Activated naive CD4-positive, alpha-beta T cell treated with anti-CD3 and anti-CD28 coated beads, Interleukin-2, amount 50 U/mL, for 72 hours (primary cell): ENCODE data around the gene PDHX. TPM values are rescaled to one million over a fixed set of nuclear protein-coding genes. Genes with fewer than 3 reads are reported as not detected.

Experiments used
- ATAC-seq, 2 donors: fragments of 150-1000 bp; cut with Tn5 transposase; 2 replicates each; pipeline ENCODE4 v1.10.0; 2021; ENCODE audit warnings: mild to moderate bottlenecking in 2 of 2, moderate library complexity in 2 of 2
- DNase-seq, 2 donors: peaks; one replicate each; pipeline ENCODE4 v3.0.0; 2021 to 2022; ENCODE audit warnings: low spot score in 2 of 2
- H3K27ac Mint-ChIP-seq, 2 donors: one replicate each; pipeline ENCODE4 v1.8.0; 2022; ENCODE audit warnings: mild to moderate bottlenecking in 2 of 2, mixed read lengths in 2 of 2
- H3K36me3 Mint-ChIP-seq, 2 donors: one replicate each; pipeline ENCODE4 v1.8.0; 2022; ENCODE audit warnings: mixed read lengths in 2 of 2
- H3K9me3 Mint-ChIP-seq, 2 donors: one replicate each; pipeline ENCODE4 v1.8.0; 2022; ENCODE audit warnings: mixed read lengths in 2 of 2
- total RNA-seq, 2 donors: library from RNA; stranded (reverse); gene quantifications; one replicate each; pipeline ENCODE4 v1.2.3, GENCODE V29; 2022

PDHX gene
- total RNA-seq, 2 donors from 2014 or later: 32.7 to 34.6 TPM

DNA sequence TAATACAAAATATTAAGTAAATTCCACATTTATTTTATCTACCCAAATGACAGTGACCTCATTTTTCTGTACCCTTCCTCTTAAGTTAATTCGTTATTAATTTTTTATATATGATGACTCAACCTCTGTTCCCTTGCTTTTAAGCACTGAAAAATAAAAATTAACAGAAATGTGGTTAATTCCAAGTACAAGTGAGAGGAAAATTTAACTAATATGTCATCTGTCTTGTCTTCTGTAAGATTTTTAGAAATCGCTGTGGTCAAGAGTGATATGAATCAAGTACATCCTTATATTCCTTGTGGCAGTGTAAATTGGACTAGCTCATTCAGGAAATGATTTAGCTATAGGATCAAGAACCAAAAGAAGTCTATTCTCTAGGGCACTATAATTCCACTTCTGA lies 74.5 kb downstream of the PDHX start:
- H3K36me3 Mint-ChIP-seq: peaks cover 0 to 2% of the 10 kb centered on the region in 2 donors
- no peak for DNase-seq
- no peaks in the 10 kb centered on the region for H3K9me3 Mint-ChIP-seq
- no peak overlapping the region for H3K27ac Mint-ChIP-seq
- no peak for ATAC-seq

DNA sequence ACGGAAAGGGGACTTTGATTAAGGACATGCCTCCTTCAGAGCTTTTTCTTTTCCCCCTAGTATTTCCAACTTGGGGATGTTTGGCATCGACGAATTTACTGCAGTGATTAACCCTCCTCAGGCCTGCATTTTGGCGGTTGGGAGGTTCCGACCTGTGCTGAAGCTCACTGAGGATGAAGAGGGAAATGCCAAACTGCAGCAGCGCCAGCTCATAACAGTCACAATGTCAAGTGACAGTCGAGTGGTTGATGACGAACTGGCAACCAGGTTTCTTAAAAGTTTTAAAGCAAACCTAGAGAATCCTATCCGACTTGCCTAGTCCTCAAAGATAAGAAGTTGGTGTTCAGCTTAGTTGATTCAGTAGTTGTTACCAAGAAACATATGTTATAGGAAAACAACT lies 78.4 kb downstream of the PDHX start:
- no peaks in the 10 kb centered on the region for H3K36me3 Mint-ChIP-seq
- no peak for DNase-seq
- no peaks in the 10 kb centered on the region for H3K9me3 Mint-ChIP-seq
- no peak overlapping the region for H3K27ac Mint-ChIP-seq
- no peak for ATAC-seq

DNA sequence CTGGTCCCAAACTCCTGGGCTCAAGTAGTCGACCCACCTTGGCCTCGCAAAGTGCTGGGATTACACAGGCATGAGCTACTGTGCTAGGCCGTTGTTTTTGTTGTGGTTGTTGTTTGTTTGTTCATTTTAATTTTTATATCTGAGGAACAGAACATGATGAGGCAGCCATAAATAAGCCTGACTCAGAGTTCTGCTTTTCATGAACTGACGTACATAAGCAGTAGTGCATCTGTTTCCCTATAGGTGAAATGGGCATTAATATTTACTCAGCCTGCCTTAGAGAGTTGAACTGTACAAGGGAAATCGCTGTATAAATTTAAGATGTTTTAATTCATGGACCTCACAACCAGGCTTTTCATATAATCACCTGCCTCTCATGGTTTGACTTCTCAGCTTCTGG lies 80.5 kb downstream of the PDHX start:
- ATAC-seq (no peak), DNase-seq (no peak)
- no peak overlapping the region for H3K27ac Mint-ChIP-seq
- no peaks in the 10 kb centered on the region for H3K36me3 Mint-ChIP-seq
- H3K9me3 Mint-ChIP-seq: no peaks in the 10 kb centered on the region

DNA sequence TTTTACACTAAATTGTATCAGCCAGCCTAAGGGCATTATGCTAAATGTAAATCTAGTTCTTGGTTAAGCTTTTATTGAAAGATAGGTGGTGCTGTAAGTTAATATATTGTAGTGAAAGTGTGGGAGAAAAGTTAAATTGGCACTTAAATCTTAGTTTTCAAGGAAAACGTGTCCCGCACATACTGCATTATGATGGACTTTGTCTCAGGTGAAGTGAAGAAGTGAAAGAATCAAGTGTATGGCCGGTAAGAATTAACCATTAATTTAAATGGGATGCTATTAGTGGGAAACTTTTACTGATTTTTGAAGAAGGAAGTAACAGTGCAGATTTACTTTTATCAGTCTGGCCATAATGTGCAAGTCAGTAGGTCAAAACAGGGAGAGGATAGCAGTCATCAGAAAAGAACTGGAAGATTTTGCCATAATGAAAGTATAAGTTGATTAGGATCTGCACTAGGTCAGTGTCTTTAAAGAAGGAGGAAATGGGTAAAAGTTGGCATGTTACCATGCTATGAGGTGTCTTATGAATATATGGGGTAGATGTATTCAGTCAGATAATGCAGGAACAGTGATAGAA lies 81.6 kb downstream of the PDHX start:
- no peak for DNase-seq
- ATAC-seq: peak in 1 of 2 donors; percentile 61
- H3K27ac Mint-ChIP-seq: peak overlapping the region in 1 of 2 donors; percentile 1
- H3K9me3 Mint-ChIP-seq: no peaks in the 10 kb centered on the region
- H3K36me3 Mint-ChIP-seq: no peaks in the 10 kb centered on the region

DNA sequence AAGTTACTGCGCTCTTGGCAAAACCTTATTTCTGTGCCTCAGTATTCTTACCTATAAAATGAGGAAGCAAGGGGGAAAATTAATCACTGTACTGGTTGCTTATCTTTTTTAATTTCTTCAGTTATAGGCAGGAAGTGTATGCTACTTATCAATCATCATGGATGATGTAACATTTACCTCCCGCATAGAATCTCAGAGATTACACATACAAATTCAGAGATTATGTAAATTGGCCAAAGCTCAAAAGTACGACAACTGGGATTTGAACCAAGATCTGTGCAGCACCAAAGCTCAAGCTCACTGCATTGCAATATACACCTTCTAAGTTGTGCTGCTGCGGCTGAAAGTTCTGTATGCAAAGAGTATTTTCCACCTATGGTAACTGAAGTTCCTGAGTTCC lies 83.0 kb downstream of the PDHX start:
- H3K9me3 Mint-ChIP-seq: no peaks in the 10 kb centered on the region
- no peak for DNase-seq
- H3K27ac Mint-ChIP-seq: no peak overlapping the region
- ATAC-seq: peak in 1 of 2 donors; percentile 14
- no peaks in the 10 kb centered on the region for H3K36me3 Mint-ChIP-seq

DNA sequence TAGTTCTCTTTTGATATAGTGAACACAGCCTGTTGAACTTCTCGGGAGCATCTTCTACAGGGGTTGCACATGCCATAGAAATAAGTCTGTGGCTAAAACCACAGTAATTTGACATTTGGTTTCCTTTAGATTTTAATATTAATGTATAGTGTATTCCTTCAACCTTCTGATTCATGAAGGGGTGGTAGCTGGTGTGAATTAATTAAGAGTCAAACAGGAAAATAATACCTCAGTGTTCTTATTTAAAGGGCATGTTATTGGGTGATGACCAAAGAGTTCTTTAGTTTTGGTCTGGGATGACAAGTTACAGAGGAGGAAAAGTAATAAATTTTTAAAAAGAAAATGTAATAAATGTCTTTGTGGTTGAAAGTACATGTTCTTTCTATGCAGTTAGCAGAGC lies 86.8 kb downstream of the PDHX start:
- DNase-seq: no peak
- H3K9me3 Mint-ChIP-seq: no peaks in the 10 kb centered on the region
- no peak overlapping the region for H3K27ac Mint-ChIP-seq
- ATAC-seq: no peak
- H3K36me3 Mint-ChIP-seq: no peaks in the 10 kb centered on the region

DNA sequence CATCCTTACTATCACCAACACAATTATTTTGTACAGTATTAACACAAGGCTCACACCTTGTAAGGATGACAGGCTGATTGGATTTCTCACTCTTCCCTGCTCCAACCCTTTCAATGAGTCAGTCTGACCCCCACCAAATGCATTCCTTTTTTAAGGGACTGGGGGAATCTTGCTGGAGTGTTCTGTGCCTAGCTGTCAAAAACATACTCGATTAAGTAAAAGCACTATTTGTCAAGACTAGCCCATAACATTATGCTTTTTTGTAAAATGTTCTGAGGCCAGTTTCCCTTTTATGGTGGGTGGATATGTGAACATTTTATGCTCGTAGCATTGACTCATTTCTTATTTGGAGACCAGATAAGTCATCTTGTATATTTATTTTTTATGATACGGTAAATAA lies 87.2 kb downstream of the PDHX start:
- ATAC-seq (no peak), DNase-seq (no peak)
- no peak overlapping the region for H3K27ac Mint-ChIP-seq
- no peaks in the 10 kb centered on the region for H3K36me3 Mint-ChIP-seq
- no peaks in the 10 kb centered on the region for H3K9me3 Mint-ChIP-seq

DNA sequence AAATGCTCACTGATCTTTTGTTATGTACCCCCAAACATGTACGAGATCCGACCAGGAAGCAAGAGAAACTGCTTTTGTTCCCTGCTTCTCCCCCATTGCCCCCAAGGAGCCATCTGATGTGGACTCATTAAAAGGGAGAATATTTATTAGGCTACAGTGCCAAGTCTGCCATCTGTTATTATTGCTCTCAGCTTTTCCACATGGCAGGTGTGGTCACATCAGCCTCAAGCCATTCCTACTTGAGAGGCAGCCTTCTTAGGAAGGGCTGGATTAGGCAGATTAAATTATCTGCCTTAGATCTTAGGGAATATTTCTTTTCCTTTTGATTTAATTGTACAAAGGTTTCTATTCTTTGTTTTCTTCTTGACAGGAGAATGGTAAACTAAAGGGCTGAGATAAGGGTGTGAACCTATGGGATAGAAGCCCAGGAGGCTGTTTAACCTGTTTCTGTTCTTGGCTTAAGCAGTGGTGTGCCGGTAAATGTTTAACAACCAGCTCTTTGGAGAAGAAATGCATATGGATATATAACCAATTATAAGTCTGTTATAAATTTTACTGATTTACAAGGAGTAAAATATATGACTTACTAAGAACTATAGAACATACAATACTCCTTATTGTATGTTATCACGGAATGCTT lies 88.8 kb downstream of the PDHX start:
- DNase-seq: no peak
- H3K36me3 Mint-ChIP-seq: no peaks in the 10 kb centered on the region
- ATAC-seq: no peak
- H3K27ac Mint-ChIP-seq: no peak overlapping the region
- H3K9me3 Mint-ChIP-seq: no peaks in the 10 kb centered on the region

DNA sequence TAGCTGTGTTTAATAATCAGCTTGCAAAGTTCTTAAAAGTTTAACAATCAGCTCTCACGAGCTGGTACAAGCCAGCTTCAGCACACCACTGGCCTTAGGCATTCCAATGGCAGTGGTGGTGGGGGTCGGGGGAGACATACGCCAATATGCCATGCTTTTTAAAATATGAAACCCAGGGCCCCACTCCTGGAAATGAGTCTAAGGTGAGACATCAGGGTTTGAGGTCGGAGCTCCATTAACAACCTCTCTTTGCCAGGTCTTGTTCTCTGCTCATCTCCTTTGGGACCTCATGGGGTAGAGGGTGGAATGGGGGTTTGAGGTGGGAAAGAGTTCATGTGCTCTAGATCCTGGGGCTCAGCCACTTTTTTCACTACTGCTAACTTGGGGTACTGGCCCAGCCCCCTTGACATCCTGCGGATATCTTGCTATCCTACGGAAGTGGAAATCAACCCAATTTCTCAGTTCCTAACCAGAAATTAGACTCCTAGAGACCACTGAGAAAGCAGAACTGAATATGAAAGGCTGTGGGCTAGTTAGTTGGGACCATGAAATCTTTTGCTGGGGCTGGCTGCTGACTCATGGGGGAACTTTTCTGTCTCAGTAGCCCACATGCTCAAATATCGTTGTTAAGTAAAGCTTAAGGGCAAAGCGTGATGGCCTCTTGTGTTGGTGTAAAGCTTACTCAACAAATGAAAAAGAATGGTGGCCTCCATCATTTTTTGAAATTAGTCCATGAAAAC lies 90.1 kb downstream of the PDHX start:
- H3K27ac Mint-ChIP-seq: no peak overlapping the region

DNA sequence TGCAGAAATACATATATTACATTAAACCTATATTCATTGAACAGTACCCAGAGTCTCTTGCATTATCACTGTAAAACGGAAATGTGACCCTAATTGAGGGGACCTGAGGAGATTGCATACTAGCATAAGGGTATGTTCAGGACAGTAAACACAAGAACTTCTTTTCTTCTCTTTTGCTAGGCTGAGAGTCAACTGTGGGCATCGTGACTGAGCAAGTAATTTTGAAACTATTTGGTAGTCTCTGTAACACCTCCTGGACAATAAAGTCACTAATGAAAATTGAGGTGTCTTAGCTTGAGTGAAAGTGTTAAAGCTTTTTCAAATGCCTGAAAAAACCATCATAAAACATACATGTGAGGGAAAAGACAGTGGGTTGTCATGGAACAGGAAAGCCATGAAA lies 90.9 kb downstream of the PDHX start:
- no peak for DNase-seq
- Mint-ChIP-seq H3K36me3 (peaks cover 0 to 4% of the 10 kb centered on the region in 2 donors), H3K9me3 (no peaks in the 10 kb centered on the region), H3K27ac (no peak overlapping the region)
- no peak for ATAC-seq

More for the DNA sequence above, 90.1 kb downstream of the PDHX start:
- H3K9me3 Mint-ChIP-seq: no peaks in the 10 kb centered on the region
- DNase-seq (no peak), ATAC-seq (peak; percentile 88 to 89)
- H3K36me3 Mint-ChIP-seq: peaks cover 0 to 4% of the 10 kb centered on the region in 2 donors

DNA sequence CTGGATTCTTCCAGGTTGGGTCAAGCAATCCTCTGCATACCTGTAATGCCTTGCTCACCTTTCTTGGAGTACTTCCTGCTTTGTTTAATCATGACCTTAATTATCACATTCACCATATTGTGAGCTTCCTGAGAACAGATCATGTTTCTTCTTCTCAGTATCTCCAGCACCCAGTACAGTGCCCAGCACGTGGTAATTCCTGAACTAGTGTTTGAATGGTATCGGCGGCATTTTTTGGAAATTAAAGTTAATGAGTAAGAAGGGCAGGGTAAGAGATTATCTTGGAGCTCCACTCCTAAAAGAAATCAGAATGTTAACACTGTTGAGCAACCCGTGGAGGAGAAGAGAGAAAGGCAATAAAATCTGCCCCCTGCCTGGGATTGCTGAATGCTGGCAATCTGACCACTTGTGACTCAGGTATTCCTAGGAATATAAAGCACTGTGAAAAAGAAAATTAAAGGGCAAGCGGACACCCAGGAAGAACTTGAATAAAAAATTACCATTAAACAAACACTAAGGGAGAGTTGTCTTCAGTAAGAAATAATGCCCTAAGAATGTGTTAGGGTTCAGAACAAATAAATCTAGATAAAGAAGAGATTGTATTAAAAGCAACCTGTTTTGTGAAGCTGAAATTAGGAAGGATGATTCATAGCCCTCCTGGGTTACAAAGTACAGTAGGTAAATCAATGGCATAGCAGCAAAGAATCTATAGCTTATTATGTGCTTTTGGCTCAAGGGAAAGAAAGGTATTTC lies 92.9 kb downstream of the PDHX start:
- DNase-seq: no peak
- ATAC-seq: no peak
- peaks cover 0 to 4% of the 10 kb centered on the region in 2 donors for H3K36me3 Mint-ChIP-seq

DNA sequence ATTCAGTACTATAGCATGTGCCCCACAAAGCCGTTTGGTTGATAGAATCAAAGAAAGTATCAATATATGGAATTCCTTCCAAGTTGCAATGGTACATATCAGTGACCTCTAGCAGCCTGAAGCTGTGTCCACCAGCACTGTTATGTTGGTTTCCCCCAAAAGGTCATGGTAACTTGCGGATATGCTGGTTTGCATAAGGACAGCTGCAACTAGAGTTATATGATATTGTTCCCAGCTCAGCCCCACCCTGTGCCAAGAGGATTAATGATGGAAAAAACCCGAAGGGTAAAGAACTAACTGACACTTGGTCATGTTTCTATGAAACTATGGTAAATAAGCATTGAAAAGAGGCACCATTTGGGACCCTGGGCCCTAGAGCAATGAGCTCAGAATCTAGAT lies 93.5 kb downstream of the PDHX start:
- H3K9me3 Mint-ChIP-seq: no peaks in the 10 kb centered on the region
- H3K36me3 Mint-ChIP-seq: peaks cover 0 to 4% of the 10 kb centered on the region in 2 donors
- no peak overlapping the region for H3K27ac Mint-ChIP-seq
- no peak for DNase-seq
- ATAC-seq: no peak

More for the DNA sequence above, 92.9 kb downstream of the PDHX start:
- Mint-ChIP-seq H3K9me3 (no peaks in the 10 kb centered on the region), H3K27ac (no peak overlapping the region)

DNA sequence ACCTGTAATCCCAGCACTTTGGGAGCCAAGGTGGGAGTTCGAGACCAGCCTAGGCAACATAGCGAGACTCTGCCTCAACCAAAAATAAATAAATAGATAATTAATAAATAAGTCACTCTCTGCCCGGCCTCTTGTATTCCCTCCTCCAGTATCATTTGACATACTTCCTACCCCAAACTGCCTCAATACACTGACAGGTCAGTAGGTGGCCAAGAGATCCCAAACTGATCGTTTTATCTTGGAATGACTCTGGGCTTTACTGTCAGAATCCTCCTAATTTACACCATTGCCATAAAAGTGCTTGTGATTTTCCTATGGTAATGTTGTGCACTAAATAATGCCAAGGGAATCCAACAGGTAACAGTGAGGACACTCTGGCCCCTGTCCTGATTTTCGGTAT lies 94.2 kb downstream of the PDHX start:
- no peak overlapping the region for H3K27ac Mint-ChIP-seq
- ATAC-seq (no peak), DNase-seq (no peak)
- H3K9me3 Mint-ChIP-seq: no peaks in the 10 kb centered on the region
- H3K36me3 Mint-ChIP-seq: peaks cover 0 to 4% of the 10 kb centered on the region in 2 donors

DNA sequence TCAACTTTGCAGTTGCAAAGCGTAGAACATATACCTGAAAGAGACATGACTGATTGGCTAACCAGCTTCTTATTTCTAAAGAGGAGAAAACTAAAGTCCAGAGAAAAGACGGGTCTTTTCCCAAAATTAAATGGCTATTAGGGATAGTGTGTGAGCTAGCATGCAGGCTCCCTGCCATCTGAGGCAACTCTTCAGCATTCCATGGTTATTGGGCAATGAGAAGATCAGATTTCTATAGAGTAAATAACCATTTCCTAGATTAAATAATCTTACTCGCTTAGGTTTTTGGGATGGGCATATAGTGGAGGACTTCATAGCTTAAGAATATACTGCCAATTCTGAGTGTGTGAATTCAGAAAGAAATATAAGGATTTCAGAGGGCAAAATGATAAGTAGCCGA lies 95.0 kb downstream of the PDHX start:
- no peak for DNase-seq
- H3K36me3 Mint-ChIP-seq: peaks cover 0 to 4% of the 10 kb centered on the region in 2 donors
- H3K27ac Mint-ChIP-seq: no peak overlapping the region
- H3K9me3 Mint-ChIP-seq: no peaks in the 10 kb centered on the region
- no peak for ATAC-seq

DNA sequence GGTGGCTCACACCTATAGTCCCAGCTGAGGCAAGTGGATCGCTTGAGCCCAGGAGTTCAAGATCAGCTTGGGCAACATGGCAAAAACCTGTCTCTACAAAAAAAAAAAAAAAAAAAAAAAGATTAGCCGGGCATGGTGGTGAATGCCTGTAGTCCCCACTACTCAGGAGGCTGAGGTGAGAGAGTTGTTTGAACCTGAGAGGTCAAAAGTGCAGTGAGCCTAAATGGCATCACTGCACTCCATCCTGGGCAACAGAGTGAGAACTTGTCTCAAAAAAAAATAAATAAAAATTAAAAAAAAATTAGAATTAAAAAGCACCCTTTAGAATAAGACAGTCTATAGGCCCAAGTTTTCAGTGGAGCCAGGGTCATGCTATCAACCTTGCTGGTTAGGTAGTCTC lies 95.5 kb downstream of the PDHX start:
- DNase-seq (no peak), ATAC-seq (peak in 1 of 2 donors; percentile 1)
- peaks cover 0 to 4% of the 10 kb centered on the region in 2 donors for H3K36me3 Mint-ChIP-seq
- H3K27ac Mint-ChIP-seq: peak overlapping the region; percentile 58 to 69
- H3K9me3 Mint-ChIP-seq: no peaks in the 10 kb centered on the region

DNA sequence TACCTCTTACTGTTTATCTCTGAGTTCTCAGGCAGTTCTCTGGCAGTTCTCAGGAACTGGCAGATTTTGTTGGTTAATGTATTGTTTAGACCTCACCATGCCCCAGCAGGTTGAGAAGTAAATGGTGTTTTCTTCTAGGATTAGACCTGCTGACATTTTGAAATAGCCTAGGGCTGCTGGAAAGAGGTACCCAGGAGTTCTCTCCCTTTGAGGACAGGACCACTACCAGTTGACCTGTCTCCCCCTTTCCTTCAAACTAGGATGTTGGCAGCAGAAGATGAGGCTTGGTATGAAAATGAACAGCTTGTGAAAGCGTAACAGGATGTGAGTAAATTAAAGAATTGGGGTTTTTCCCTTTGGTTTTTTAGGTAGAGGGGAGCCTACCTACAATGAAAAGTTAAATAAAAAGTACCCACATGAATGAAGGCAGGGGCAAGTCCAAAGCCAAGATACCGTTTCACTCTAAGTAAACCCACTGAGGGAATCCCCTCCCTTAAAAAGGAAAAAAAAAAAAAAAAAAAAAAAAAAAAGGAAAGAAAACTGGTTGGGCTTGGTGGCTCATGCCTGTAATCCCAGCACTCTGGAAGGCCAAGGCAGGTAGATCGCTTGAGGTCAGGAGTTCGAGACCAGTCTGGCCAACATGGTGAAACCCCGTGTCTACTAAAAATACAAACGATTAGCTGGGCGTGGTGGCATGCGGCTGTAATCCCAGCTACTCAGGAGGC lies 96.2 kb downstream of the PDHX start:
- H3K9me3 Mint-ChIP-seq: no peaks in the 10 kb centered on the region
- peak in 1 of 2 donors; percentile 29 for DNase-seq
- peak; percentile 80 to 89 for ATAC-seq
- peaks cover 0 to 4% of the 10 kb centered on the region in 2 donors for H3K36me3 Mint-ChIP-seq
- peak overlapping the region; percentile 69 to 93 for H3K27ac Mint-ChIP-seq
